GM12891 (cell line): ENCODE data around the gene HARBI1.

Experiments
- DNase-seq: peaks from one replicate; pipeline ENCODE4 v3.0.0; 2011; ENCODE audit warnings: low spot score; ENCODE audit not compliant: insufficient read length
- FAIRE-seq: peaks from 2 replicates; lab custom pipeline; 2011; peaks lifted over from hg19 to GRCh38; lab: Jason Lieb, UNC
- PAX5 ChIP-seq: IDR thresholded peaks from 2 replicates; pipeline ENCODE4 v1.6.1; 2011; ENCODE audit warnings: low read length, moderate library complexity, mild to moderate bottlenecking; ENCODE audit not compliant: insufficient read depth, severe bottlenecking
- POLR2A ChIP-seq: IDR thresholded peaks from 2 replicates; pipeline ENCODE4 v1.6.1; 2011; ENCODE audit warnings: low read depth, low read length, control low read depth
- POLR2AphosphoS5 ChIP-seq: IDR thresholded peaks from 2 replicates; pipeline ENCODE4 v1.6.1; 2011; ENCODE audit warnings: low read depth, low read length, control low read depth
- POU2F2 ChIP-seq: IDR thresholded peaks from 2 replicates; pipeline ENCODE4 v1.6.1; 2011; ENCODE audit warnings: low read depth, mild to moderate bottlenecking, control low read depth, low read length, moderate library complexity
- SPI1 ChIP-seq: IDR thresholded peaks from 2 replicates; pipeline ENCODE4 v1.6.1; 2011; ENCODE audit warnings: low read depth, low read length, control low read depth
- TAF1 ChIP-seq: IDR thresholded peaks from 2 replicates; pipeline ENCODE4 v1.6.1; 2011; ENCODE audit warnings: low read depth, low read length, control low read depth

The HARBI1 gene

DNA sequence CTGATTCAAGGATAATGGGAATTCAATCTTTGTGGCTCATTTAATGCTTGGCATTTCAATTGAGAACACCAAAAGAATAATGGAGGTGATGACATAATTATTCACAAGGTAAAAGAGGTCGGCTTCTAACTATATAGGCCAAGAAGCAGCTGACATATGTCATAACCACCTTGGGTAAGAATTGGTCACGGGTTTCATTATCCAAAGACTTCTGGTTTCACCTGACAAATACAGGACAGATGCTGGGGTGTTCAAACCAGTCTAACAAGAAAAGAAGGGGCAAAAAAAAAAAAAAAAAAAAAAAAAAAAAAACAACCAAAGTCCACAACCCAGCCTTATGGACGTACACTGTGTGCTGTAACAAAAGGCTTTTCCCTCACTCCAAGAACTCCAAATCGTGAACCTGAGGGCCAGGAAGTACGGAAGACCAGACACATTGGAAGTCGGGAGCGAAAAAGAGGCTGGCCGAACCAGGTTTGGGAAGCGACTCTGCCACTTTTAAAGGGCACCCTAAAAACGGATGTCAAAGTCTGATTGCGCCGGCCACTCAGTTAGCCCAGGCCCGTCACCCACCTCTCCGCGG lies 385 bp downstream of the HARBI1 start:
- TF ChIP-seq TAF1 (no peak), POU2F2 (no peak), POLR2A (no peak), POLR2AphosphoS5 (no peak), SPI1 (no peak), PAX5 (no peak)
- FAIRE-seq (no peak), DNase-seq (no peak)

DNA sequence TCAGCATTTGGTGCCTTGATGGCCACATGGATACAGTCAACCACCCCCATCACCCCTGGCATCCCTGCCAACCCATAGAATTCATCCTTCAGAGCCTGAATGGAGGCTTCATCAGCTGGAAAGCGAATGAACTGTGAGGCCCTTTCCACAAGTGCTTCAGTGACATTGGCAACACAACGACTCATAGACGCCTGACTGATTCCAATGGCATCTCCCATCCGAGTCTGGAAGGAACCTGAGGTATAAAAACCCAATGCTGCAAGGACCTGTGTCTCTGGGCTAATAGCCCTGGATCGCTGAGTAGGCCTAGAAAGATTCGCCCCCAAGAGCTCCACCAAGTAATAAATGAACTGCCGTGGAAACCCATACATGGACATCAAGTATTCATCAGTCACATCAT lies 1.3 kb downstream of the HARBI1 start:
- no peak for DNase-seq
- TF ChIP-seq SPI1 (no peak), POLR2AphosphoS5 (no peak), POU2F2 (no peak), PAX5 (no peak), TAF1 (no peak), POLR2A (no peak)
- FAIRE-seq: no peak

- FAIRE-seq (no peak), DNase-seq (no peak)
- TF ChIP-seq POU2F2 (no peak), POLR2AphosphoS5 (no peak), PAX5 (no peak), POLR2A (no peak), TAF1 (no peak), SPI1 (no peak)
Measured at GRCh38 chr11:46612326-46612725, 4.7 kb downstream of the HARBI1 start.

DNA sequence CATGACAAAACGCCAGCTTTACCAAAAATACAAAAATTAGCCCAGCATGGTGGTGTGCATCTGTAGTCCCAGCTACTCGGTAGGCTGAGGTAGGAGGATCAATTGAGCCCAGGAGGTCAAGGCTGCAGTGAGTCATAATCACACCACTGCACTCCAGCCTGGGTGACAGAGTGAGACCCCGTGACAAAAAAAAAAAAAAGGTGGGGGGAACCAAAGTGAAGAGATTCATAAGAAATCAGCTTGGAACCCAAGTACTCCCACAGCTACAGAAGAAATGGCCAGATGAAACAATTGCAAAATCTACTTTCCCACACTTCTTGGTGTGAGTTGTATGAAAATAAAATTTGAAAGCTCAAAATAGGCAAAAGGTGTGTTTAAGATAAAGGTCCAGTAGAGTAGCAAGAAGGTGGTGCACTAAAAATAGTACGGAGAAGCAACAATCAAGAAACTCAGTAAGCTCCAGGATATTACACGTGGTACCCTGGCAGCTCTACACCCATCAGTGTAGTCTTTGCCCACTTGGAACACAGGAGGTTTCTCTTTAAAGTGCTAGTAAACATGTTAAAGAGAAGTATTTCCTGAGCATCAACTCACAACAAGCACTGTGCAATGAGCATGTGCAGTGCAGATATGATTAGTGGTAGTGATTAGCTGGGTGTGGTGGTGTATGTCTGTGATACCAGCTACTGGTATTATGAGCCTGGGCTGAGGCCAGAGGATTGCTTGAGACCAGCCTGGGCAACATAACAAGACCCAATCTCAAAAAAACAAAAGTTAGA lies 5.3 kb downstream of the HARBI1 start:
- FAIRE-seq (no peak), DNase-seq (no peak)
- TF ChIP-seq POLR2A (no peak), PAX5 (no peak), SPI1 (no peak), POLR2AphosphoS5 (no peak), POU2F2 (no peak), TAF1 (no peak)

DNA sequence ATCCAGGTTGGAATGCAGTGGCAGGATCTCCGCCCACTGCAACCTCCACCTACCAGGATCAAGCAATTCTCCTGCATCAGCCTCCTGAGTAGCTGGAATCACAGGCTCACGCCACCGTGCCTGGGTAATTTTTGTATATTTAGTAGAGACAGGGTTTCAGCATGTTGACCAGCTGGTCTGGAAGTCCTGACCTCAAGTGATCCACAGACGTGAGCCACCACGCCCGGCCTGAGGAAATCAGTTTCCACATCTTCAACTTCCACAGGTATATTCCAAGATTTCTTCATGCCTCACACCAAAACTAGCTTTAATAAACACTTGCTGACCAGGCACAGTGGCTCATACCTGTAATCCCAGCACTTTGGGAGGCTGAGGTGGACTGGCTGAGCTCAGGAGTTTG lies 7.6 kb downstream of the HARBI1 start:
- FAIRE-seq (no peak), DNase-seq (no peak)
- TF ChIP-seq POU2F2 (no peak), POLR2A (no peak), POLR2AphosphoS5 (no peak), PAX5 (no peak), SPI1 (no peak), TAF1 (no peak)

DNA sequence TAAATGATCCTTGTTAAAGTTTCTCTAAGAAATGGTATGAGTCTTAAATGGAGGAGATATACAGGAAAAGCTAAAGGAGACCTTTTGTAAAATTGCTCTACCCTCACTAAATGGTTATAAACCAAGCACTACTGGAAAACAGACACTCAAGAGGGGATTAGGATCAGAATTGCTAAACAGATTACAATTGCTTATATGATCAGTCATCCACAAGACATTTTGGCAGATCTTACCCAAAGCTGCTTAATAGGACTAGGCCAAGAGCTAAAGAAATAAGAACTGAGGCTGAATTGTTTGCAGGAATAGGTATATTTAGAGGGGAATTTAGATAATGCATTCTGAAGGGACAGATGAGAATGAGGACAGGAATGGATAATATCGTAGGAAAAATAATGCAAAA lies 9.5 kb downstream of the HARBI1 start:
- DNase-seq (no peak), FAIRE-seq (no peak)
- TF ChIP-seq POU2F2 (no peak), PAX5 (no peak), TAF1 (no peak), POLR2A (no peak), POLR2AphosphoS5 (no peak), SPI1 (no peak)

- TF ChIP-seq PAX5 (no peak), TAF1 (no peak), POLR2AphosphoS5 (no peak), SPI1 (no peak), POU2F2 (no peak), POLR2A (no peak)
- FAIRE-seq (no peak), DNase-seq (no peak)
Measured at GRCh38 chr11:46604796-46605195, 12.2 kb downstream of the HARBI1 start.

DNA sequence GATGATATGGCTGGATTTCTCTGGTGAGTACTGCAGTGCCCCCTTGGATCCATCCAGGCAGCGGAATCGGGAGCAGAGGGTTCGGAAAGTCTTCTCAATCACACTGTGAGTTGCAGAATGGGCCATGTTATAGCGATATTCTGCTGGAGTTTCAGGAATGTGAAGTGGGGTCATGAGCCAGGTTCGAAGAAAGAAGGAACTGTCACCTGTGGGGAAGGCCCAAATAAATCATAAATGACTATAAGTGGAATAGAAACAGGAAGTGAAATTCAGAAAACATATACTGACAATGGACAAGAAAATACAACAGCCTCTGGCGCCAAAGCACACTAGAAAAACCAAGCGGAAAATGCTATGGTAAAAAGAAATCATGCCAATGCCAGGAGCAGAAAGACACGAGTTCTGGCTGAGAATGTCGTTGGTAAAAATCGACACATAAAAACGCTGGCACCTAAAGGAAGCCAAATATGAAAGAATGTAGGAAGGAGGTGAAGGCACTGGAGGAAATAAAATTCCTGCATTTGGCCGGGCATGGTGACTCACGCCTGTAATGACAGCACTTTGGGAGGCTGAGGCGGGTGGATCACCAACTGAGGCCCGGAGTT lies 13.2 kb downstream of the HARBI1 start:
- TF ChIP-seq PAX5 (no peak), POLR2AphosphoS5 (no peak), SPI1 (peak; percentile 97), POLR2A (no peak), TAF1 (no peak), POU2F2 (no peak)
- FAIRE-seq (no peak), DNase-seq (no peak)

- TF ChIP-seq POLR2AphosphoS5 (no peak), POU2F2 (no peak), SPI1 (no peak)
- FAIRE-seq (no peak), DNase-seq (no peak)
Measured at GRCh38 chr11:46601129-46601528, 15.9 kb downstream of the HARBI1 start.
